HG03521 (cell line): ENCODE results near the gene ITGAE.
A peak's percentile ranks its signal among the peaks of the same experiment; 100 is the strongest.

ENCODE experiments used
- ATAC-seq: cut with Tn5 transposase; IDR thresholded peaks from one replicate; pipeline ENCODE4 v1.9.1; 2021; ENCODE audit warnings: mild to moderate bottlenecking, moderate library complexity; ENCODE audit not compliant: unreplicated experiment

ITGAE gene

DNA sequence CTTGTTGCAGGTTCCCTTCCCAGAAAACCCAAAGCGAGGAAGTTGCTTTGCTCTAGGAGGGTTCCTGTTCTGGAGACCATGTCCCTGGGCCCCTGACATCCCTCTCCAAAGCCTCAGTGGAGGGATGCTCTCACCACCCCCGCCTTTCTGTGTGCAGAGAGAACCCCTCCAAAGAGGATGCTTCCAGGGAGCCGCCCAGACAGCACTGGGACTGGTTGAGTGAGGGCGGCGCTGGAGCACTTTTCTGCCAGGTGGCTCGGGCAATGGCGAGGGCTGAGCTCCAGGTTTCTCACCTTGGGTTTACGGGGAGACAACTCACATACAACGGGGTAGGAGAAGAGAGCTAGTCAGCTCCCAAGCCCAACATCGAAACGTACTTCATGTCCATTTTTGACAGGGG is 125.1 kb downstream of the ITGAE start:
- no peak for ATAC-seq

DNA sequence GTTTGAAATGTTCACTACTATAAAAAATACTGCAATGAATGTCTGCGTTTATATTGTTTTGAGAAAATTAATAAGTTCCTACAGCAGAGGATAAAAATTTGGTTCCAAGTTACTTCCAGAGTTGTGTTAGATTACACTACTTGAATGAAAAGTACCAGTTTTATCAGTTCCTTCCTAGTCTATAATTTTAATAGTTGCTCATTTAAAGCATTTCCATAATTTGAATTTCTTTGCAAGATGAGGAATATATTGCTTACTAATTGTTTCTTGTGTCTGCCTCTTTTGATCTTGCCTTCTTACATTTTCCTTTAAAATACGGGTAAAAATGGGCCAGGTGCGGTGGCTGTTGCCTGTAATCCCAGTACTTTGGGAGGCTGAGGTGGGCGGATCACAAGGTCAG is 128.4 kb downstream of the ITGAE start:
- ATAC-seq = no peak

DNA sequence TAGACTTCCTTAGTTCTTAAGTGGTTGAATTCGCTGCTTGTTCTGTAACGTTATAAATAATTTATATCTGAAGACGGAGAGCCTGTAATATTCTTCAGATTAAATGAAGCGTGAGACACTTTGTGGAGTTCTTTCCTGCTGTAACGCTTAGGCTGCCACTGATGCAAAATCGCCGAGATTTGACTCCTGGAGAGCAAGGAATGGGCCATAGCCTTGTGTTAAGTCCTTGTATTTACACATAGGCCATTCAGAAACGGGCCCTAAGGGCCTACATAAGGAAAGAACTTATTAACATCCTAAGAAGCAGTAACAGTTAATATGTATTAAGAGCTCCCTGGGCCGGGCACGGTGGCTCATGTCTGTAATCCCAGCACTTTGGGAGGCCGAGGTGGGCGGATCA is 131.4 kb downstream of the ITGAE start:
- ATAC-seq = no peak

DNA sequence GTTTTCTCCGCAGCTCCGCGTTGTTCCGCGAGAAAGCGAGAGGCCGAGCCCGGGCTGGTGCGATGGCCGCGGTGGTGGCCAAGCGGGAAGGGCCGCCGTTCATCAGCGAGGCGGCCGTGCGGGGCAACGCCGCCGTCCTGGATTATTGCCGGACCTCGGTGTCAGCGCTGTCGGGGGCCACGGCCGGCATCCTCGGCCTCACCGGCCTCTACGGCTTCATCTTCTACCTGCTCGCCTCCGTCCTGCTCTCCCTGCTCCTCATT is 132.0 kb downstream of the ITGAE start:
- ATAC-seq = no peak

DNA sequence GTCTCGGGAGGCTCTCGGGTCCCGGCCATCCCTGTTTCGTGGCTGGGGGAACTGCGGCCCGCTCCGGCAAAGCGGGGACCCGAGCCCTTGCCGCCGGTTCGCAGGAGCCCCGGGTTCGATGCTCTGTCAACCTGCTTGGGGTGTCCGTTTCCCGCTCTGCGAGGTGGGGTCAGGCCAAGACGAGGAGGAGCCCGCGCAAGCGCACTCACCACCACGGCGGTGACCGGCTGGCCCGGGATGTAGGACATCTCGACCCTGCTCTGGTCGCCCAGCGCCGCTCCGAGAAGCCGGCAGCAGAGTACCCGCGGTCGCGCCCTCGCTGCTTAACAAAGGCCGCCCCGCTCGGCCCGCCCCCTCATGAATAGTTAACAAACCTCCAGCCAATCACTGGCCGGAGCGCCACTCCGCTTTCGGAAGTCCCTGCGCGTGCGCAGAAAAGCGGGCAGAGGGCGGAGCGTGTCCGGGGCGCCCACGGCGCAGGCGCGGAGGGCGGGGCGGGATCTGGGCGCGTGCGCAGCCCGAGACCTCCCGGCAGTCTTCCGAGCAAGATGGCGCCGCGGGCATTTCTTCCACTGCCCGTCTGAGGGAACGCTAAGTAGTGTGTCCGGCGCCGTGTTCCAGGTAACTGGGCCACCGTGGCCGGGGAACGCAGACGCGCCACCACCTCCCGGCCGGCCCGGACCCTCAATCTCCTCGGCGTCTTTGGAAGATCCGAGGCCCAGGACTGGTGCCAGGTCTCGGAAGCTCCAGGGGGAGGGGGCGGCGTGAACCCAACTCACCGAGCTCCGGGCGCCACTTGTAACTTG is 132.5 kb downstream of the ITGAE start, which contains the start of the genes EMC6 and TAX1BP3:
Gene EMC6, plus strand, starts transcription at position 534 of the 806 bp plus-strand sequence. CDS start 335 bp downstream, outside the sequence.
Gene TAX1BP3, minus strand, starts transcription at position 300 of the 806 bp plus-strand sequence. Its CDS starts 52 bp downstream, at position 248.
- ATAC-seq = peak; percentile 83

DNA sequence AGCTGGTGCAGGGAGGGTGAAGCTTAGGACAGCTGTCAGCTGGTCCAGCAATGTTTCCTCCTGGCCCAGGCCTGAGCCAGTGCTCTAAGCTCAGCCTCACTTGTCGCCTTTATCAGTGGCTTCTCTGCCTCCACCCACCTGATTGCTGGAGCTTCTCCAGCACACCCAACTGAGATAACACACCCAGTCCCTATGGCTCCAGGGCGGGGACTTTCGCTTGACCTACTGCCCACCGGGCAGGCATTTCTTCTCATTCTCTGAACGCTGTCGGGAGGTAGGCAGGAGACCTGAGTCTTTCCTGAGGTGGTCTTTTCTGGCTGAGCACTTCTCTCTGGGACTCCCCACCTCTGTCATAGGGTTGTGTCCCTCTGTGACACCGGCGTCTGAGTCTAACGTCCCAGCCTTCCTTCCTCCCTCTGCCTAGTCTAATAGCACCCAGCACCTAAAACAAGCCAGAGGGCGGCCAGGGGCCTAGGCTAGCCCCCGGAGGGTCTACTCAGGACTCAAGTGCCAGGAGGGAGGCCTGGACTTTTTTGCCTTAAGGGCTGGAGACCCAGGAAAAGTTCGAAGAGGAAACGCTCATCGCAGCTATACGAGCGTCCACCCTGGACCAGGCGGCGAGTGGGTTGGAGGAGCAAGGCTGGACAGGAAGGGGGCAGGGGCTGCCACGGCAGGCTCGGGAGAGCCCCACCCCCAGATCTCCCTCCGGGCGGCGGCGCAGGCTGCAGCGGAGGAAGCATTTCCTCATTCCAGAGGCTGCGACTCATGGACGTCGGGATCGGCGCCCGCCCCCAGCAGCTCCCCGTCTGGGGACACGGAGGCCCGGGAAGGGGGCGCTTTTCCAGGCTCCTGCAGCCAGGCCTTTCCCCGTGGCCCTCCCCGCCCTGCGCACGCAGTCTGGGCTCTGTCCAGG is 133.4 kb downstream of the ITGAE start:
- peak; percentile 10 for ATAC-seq

DNA sequence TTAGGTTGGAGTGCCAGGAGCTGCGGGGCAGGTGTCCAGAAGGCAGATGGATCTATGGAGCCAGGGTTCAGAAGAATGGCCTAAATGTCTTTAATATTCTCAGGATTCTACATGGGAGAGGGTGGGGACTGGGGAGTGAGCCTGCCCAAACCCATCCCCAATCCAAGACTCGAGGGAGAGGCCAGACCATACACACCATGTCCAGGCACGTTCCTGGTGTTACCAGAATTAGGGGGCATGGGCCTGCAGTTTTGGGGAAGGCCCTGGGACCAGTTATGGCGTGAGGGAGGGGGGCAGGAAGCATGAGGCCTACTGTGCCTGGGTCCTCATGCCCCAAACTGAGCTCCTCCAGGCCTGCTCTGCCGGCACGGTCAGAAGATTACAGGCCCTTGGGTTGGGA is 134.5 kb downstream of the ITGAE start:
- no peak for ATAC-seq

DNA sequence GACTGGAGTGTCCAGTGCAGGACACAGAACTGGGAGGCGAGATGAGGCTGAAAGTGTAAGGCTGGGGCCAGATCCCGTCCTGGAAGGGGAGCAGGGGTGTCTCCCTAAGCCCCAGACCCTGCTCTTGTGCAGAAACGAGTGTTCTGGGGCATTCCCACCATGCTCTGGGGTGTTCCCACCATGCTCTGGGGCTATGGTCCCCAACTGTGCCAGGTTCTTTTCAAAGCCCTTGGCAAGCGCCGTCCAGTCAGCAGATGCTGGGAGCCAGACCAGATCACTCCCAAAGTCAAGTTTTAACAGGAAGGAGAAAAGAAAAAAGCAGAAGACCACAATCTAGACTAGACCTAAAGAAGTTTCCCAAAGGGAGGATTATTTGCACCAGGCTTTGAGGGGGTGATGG is 135.2 kb downstream of the ITGAE start:
- no peak for ATAC-seq
